Activated naive CD4-positive, alpha-beta T cell treated with anti-CD3 and anti-CD28 coated beads, Interleukin-2, amount 50 U/mL, for 72 hours (primary cell): ENCODE results near the gene AKNA. TPM values are rescaled to one million over a fixed set of nuclear protein-coding genes. Genes with fewer than 3 reads are reported as not detected.

Source experiments
- ATAC-seq, 2 donors: fragments of 150-1000 bp; cut with Tn5 transposase; 2 replicates each; pipeline ENCODE4 v1.10.0; 2021; ENCODE audit warnings: mild to moderate bottlenecking in 2 of 2, moderate library complexity in 2 of 2
- DNase-seq, 2 donors: peaks; one replicate each; pipeline ENCODE4 v3.0.0; 2021 to 2022; ENCODE audit warnings: low spot score in 2 of 2
- H3K27ac Mint-ChIP-seq, 2 donors: one replicate each; pipeline ENCODE4 v1.8.0; 2022; ENCODE audit warnings: mild to moderate bottlenecking in 2 of 2, mixed read lengths in 2 of 2
- H3K36me3 Mint-ChIP-seq, 2 donors: one replicate each; pipeline ENCODE4 v1.8.0; 2022; ENCODE audit warnings: mixed read lengths in 2 of 2
- H3K9me3 Mint-ChIP-seq, 2 donors: one replicate each; pipeline ENCODE4 v1.8.0; 2022; ENCODE audit warnings: mixed read lengths in 2 of 2
- total RNA-seq, 2 donors: library from RNA; stranded (reverse); gene quantifications; one replicate each; pipeline ENCODE4 v1.2.3, GENCODE V29; 2022

AKNA gene
- total RNA-seq, 2 donors from 2014 or later: 165 to 174 TPM

DNA sequence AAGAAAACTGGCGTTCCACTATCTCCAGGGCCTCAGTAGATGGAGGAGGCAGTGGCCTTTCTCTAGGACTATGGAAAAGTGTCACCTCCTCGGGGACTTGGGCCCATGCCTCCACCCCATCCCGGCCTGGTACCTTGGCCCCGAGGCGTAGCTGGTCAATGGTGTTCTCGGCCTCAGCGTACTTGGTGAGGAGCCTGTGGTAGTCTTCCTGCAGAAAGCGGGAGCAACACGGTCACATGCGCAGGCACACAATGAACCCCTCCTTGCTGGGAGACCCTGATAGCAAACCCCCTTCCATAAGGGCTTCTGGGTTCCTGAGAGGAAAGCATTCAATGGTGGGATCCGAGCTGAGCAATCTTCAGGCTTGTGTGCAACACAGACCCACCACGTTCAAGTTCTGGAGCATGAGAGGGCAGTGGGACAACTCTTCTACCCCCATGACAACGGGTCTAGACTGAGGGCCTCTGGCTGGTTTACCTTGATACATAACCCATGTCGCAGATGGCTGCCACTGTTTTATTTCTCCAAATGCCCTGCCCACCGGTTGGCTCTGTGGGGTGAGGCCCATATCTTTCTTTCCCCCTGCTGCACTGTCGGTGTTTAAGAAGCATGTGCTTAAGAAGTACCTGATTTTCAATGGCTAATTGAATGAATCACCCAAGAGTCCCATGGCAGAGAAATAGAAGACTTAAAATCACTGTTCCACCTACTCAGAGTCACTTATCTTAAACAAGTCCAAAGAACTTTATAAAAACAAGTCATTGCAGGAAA is 13.6 kb downstream of the AKNA start:
- DNase-seq (no peak), ATAC-seq (peak; percentile 6 to 14)
- peaks cover 50 to 72% of the 10 kb centered on the region in 2 donors for H3K36me3 Mint-ChIP-seq
- H3K9me3 Mint-ChIP-seq: peaks cover 0 to 5% of the 10 kb centered on the region in 2 donors
- peak overlapping the region; percentile 38 to 84 for H3K27ac Mint-ChIP-seq

DNA sequence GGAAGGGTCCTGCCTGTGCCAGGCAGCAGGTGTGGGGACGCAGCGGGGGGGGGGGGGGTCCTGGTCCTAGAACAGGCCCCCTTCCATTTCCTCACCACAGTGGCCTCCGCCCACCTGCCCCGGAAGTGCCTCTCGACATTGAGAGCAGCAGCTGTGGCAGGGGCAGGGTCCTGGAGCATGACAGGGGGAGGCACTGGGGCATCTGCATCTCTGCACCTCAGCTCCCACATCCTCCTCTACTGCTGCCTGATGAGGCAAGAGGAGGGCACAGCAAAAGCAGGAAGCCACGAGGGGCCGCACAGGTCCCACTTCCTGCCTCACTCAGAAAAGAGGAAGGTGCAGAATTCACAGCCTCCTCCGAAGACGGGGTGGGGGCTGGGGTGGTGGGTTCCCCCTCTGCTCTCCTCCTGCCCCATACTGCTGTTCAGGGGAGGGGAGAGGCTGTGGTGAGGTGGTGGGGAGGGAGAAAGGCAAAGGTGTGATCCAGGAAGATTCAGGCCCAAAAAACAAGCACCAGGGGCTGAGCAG is 14.8 kb downstream of the AKNA start:
- DNase-seq: peak; percentile 70 to 85
- Mint-ChIP-seq H3K27ac (peak overlapping the region; percentile 84 to 95), H3K9me3 (peaks cover 0 to 5% of the 10 kb centered on the region in 2 donors), H3K36me3 (peaks cover 47 to 69% of the 10 kb centered on the region in 2 donors)
- ATAC-seq: peak; percentile 82 to 91

DNA sequence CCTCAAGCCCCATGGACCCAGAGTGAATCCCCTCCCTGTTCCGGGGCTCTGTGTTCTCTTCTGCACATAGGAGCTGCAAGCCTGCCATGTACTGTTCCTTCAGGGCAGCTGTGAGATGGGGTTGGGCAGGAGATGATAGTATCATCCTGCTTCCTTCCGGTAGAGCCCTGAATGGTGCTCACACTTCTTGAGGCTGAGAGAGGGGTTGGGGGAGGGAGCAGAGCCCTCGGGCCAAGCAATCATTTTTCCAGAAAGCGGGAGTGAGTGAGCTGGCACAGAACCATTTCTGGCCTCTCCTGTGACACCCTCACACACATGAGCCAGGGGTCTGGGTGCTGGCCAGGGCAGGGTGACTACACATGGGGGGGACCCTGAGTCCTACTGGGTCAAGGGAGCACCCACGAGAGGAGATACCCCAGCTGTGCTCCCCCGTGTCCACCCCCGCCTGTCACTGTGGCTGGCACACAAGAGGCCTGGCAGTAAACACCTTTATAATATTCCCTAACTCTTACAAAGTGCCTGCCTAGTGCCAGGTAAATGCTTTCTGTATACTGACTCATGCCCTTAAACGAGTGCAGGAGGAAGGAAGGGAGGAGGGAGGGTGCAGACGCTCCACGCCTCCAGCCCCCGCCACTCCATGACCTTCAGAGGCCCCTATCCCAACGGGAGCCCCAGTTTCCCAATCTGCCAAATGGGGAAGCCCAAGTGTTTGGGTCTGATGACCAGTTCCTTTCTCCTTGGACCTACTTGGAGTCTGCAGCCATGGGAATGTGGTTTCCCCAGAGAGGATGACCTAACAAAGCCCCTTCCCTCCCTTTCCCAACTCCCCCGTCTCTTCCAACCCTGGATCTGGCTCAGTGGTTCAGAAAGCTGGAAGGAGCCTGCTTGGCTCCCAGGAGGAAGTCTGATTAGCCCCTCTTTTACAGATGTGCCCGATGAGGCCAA is 15.5 kb downstream of the AKNA start:
- H3K27ac Mint-ChIP-seq: peak overlapping the region; percentile 77 to 84
- DNase-seq (peak in 1 of 2 donors; percentile 73), ATAC-seq (peak; percentile 47 to 54)
- H3K9me3 Mint-ChIP-seq: peaks cover 0 to 5% of the 10 kb centered on the region in 2 donors
- H3K36me3 Mint-ChIP-seq: peaks cover 46 to 66% of the 10 kb centered on the region in 2 donors

DNA sequence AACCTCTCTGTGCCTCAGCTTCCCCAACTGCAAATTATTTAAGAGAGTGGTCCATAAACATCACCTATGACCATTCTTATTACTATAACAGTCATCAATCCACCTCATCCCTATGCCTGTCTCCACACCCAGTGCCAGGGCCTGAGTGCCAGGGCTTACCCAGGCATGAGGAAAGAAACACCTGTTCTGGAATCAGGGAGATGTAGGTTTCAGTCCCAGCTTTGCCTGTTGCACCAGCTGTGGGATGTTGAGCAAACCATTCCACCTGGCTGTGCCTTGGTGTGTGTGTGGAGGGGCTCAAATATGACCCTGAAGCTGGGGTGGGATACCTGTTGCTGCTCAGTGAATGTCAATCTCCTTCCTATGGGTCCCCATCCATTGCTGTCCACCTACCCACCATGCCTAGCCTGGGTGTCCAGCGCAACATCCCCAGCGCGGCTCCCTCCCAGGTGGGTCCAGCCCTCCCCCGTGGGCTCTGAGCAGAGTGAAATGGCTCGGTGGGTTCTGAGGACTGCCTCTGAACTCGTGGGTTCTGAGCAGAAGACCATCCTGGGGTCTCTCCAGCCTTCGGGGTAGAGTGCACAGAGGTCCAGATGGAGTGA is 16.3 kb downstream of the AKNA start:
- H3K9me3 Mint-ChIP-seq: peaks cover 0 to 5% of the 10 kb centered on the region in 2 donors
- ATAC-seq: no peak
- DNase-seq: no peak
- H3K27ac Mint-ChIP-seq: peak overlapping the region; percentile 77 to 84
- peaks cover 41 to 59% of the 10 kb centered on the region in 2 donors for H3K36me3 Mint-ChIP-seq

DNA sequence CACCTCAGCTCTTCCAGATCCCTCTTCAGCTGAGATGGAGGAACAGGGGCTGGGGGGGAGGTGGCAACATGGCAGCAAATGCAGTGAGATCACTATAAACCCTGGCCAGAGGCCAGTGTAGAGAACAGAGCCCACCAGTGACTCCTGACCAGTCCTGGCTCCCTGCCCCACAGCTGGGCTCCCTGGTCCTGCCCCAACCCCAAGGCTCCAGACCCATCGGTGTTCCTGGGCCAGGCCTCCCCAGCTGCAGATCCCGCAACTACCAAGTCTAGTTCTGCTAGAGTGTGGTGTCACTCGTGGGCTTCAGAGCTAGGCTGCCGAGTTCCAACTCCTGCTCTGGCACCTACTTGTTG is 16.8 kb downstream of the AKNA start:
- H3K9me3 Mint-ChIP-seq: peaks cover 0 to 5% of the 10 kb centered on the region in 2 donors
- peak overlapping the region; percentile 56 to 84 for H3K27ac Mint-ChIP-seq
- ATAC-seq: no peak
- H3K36me3 Mint-ChIP-seq: peaks cover 41 to 61% of the 10 kb centered on the region in 2 donors
- DNase-seq: no peak

DNA sequence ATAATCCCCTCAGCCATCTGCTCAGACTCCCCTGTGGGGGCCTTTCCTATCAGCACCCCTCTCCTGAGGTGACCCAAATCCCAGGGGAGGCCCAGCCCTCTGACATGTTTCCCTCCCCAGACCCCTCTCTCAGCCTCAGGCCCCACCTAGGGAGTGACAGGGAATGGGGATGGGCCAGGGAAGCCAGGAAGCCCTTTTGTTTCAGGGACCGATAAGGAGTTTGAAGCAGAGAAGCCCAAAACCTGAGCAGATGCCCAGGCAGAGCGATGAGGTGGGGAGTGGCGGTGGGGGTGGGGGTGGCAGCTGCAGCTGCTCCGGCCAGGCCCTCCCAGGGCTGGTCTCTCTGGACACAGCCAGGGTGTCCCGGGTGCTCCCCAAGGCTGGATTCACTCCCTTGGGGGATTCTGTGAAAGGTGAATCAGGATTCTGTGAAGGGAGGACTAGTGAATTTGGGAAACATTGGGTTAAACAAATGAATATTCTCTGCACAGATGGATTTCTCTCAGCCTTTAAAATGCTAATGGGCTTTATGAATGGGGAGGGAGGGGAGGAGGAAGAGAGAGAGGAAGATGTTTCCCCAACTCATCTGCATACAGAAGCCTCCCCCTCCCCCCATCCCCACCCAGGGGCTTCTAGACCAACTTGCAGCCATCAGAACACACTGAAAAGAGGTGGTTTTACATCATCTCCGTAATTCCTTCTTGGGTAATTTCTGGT is 17.4 kb downstream of the AKNA start:
- Mint-ChIP-seq H3K36me3 (peaks cover 41 to 62% of the 10 kb centered on the region in 2 donors), H3K9me3 (peaks cover 0 to 5% of the 10 kb centered on the region in 2 donors), H3K27ac (peak overlapping the region; percentile 56 to 84)
- DNase-seq: no peak
- no peak for ATAC-seq

DNA sequence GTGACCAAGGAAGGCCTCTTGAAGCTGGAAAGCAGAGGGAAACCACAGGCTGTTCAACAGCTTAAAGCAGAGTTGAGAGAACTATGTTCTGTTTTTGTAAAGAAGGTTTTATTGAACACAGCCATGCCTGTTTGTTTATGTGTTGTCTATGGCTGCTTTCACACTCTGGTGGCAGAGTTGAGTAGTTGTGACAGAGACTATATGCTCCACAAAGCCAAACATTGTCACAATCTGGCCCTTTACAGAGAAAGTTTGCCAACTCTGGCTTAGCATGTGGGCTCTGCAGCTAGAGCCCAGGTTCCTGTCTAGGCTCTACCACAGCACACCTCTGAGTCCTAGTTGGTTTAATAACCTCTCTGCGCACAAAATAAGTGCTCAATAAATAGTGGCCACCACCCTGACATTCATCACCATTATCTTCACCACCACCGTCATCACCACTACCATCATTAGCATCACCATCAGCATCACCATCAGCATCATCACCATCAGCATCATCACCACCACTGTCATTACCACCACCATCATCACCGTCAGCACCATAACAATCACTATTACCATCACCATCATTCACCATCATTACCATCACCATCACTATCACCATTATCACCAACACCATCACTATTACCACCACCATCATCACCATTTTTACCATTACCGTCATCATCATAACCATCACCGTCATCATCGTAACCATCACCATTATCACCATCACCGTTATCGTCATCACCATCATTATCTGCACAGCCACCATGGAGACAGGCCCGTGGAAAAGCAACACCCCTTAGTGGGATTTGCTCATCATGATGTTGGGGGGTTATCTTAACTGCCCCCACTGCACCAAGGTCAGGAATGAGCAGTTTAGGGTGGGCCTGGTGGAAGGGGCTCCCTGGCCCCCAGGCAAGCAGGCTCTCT is 18.3 kb downstream of the AKNA start:
- ATAC-seq (no peak), DNase-seq (no peak)
- Mint-ChIP-seq H3K27ac (peak overlapping the region; percentile 15 to 71), H3K9me3 (peaks cover 0 to 5% of the 10 kb centered on the region in 2 donors), H3K36me3 (peaks cover 45 to 61% of the 10 kb centered on the region in 2 donors)

DNA sequence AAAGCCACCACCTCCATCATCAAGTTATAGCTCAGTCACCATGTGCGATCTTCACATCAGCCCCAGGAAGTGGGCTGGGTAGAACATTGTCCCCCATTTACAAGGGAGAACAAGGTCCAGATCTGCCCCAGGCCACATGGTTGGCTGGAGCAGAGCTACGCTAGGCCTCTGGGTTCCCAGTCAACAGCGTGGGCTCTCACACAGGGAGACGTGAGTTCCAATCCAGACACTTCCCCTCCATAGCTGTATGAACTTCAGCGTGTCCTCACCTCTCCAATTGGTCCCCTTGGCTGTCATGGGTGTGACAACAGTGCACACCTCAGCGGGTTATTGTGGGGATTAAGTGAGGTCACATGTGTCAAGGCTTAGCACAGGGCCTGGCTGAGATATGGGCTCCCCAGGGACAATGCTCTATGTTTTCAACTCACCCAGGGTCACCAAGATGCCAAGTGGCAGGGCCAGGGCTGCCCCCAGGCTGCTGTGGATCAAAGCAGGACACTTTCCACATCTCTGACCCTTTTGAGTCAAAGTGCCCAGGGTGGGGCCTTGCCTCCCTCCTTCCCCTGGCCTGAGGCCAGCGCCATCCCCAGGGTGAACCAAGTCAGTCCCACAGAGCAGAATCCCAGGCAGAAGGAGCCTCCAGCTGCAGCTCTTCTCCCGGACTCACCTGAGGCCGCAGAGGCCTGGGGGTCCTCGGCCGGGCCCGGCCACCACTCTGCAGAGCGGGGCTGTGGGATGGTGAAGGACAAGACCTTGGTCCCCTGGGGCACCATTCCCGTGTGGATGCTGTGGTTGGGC is 19.8 kb downstream of the AKNA start:
- Mint-ChIP-seq H3K9me3 (peaks cover 0 to 5% of the 10 kb centered on the region in 2 donors), H3K36me3 (peaks cover 46 to 65% of the 10 kb centered on the region in 2 donors), H3K27ac (peak overlapping the region; percentile 89 to 95)
- DNase-seq: no peak
- ATAC-seq: no peak

DNA sequence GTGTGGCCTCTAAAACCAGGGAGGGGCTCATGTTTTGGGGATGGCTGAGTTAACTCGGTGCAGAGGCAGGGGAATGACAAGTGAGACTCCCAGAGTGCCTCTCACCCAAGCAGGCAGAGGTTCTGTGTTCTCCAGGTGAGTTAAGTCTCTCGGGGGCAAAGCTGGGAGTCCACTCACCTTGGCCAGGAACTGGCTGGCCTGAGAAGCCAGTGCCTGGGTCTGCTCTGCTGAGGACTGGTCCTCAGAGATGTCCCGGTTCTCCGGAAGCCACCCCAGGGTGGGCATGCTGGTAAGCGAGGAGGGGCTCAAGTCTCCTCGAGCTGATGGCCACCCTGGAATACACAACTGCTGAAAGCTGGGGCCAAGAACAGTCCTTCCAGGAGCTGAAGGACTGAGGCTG is 20.4 kb downstream of the AKNA start:
- DNase-seq: no peak
- Mint-ChIP-seq H3K36me3 (peaks cover 49 to 69% of the 10 kb centered on the region in 2 donors), H3K9me3 (peaks cover 0 to 5% of the 10 kb centered on the region in 2 donors), H3K27ac (peak overlapping the region; percentile 89 to 95)
- ATAC-seq: no peak

DNA sequence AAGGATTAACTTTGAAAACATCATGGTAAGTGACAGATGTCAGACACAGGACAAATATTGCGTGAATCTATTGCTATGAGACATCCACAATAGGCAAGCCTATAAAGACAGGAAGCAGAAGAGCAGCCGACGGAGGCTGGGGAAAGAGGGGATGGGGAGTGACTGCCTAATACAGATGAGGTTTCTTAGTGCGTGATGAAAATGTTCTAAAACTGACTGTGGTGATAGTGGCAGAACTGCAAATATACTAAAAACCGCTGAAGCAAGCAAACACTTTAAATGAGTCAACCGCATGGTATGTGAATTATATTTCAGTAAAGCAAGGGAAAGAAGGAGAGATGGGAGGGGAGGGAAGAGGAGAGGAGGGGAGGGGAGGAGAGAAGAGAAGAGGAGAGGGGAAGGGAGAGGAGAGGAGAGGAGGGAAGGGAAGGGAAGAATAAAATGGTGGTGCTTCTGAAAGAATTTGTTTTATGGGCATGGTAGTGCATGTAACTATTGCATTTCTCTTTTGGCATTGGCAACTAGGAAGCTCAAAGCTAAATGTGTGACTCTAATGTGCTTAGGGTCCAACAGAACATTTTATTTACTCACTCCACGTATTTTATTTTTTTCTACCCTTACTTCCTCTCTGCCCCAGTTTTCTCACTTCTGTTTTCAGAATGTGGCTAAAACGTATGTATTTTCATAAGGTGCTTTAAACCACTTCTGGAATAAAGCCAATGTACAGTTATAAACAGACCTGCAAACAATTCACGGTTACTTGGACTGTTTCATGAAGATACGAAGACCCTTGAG is 21.3 kb downstream of the AKNA start:
- H3K27ac Mint-ChIP-seq: peak overlapping the region; percentile 89 to 95
- peaks cover 0 to 5% of the 10 kb centered on the region in 2 donors for H3K9me3 Mint-ChIP-seq
- DNase-seq (no peak), ATAC-seq (peak; percentile 65 to 73)
- H3K36me3 Mint-ChIP-seq: peaks cover 47 to 65% of the 10 kb centered on the region in 2 donors

DNA sequence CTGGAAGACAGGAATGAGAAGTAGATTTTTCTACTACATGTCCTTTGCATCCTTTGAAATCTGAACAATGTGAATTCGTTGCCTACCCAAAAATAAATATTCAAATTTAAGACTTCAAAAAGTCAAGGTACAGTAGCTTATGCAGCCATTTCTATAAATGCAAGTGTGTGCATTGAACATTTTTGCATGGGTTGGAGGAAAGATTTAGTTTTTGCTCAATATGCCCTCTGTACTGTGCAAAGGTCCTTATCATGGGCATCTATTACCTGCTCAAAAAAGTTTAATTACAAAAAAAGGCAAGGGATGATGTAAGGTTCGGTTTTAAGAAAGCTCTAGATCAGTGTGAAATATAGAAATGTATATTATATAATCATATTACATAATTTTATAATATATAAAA is 22.6 kb downstream of the AKNA start:
- peak overlapping the region in 1 of 2 donors; percentile 96 for H3K27ac Mint-ChIP-seq

DNA sequence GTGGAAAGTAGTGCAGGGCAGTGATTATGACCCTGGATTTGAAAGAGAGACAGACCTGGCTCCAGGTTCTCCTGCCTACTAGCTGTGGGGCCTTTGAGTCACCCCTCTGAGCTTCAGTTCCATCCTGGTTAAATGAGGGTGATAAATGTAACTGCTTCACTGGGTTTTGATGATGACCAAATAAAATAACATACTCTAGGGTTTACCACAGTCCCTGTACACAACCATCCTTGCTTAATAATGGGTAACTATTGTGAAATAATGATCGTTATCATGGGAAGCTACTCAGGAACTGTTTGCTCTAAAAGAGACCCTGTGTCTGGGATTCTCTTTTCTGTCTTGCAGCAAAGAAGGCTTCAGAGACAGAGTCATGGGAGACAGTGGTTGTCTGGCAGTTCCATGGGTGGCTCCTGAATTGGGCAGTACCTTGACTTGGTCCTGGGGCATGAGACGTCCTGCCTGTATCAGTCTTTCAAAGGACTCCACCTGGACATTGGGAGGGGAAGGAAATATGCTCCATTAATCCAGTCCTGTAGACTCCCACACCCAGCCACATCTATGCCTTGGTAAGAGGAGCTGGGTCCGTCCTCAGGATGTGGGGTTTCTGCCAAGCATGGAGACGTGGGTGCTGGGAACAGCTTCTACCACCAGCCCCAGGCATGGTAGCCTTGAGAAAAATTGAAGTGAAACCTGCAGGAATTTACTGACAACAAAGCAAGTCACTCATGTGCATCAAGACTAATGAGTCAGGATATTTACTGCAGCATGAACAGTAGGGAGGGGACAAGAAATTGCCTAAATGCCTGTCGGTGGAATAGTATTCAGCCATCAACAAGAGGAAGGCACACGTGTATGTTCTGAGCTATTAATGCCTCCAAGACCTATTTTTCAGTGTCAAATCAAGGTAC is 23.4 kb downstream of the AKNA start:
- peaks cover 0 to under 1% of the 10 kb centered on the region in 2 donors for H3K9me3 Mint-ChIP-seq
- H3K36me3 Mint-ChIP-seq: peaks cover 56 to 63% of the 10 kb centered on the region in 2 donors
- peak overlapping the region; percentile 92 to 96 for H3K27ac Mint-ChIP-seq
- DNase-seq (no peak), ATAC-seq (peak; percentile 19 to 44)

More for the DNA sequence above, 22.6 kb downstream of the AKNA start:
- ATAC-seq (no peak), DNase-seq (no peak)
- Mint-ChIP-seq H3K36me3 (peaks cover 55 to 69% of the 10 kb centered on the region in 2 donors), H3K9me3 (peaks cover 0 to 5% of the 10 kb centered on the region in 2 donors)

DNA sequence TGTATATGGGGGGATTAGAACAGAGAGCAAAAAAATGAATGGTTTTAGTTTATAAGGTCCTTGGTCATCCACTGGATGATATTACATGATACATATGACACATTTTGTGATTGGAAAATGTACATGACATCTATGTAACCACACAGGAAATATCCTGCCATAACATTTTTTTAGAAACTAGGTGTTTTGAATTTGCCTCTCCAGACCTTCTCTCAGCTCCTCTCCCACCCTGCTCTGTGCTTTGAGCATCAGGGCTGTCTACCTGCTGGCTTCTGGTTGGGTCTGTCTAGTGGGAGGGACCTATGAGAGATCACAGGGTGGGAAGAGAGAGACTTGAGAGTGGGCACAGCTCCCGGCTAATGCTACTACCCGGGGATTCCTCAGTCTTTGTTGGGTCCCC is 24.4 kb downstream of the AKNA start:
- H3K36me3 Mint-ChIP-seq: peaks cover 54 to 60% of the 10 kb centered on the region in 2 donors
- peak; percentile 57 to 58 for ATAC-seq
- peak overlapping the region; percentile 92 to 96 for H3K27ac Mint-ChIP-seq
- no peaks in the 10 kb centered on the region for H3K9me3 Mint-ChIP-seq
- no peak for DNase-seq
